HG02870 (cell line): ENCODE data around the gene SERPIND1.

Experiments used
- ATAC-seq: cut with Tn5 transposase; IDR thresholded peaks from one replicate; pipeline ENCODE4 v1.9.1; 2021; ENCODE audit warnings: mild to moderate bottlenecking, moderate library complexity; ENCODE audit not compliant: unreplicated experiment

The SERPIND1 gene

GRCh38 chr22:20788627-20789344, 14.9 kb downstream of the SERPIND1 start:
- ATAC-seq = no peak

DNA sequence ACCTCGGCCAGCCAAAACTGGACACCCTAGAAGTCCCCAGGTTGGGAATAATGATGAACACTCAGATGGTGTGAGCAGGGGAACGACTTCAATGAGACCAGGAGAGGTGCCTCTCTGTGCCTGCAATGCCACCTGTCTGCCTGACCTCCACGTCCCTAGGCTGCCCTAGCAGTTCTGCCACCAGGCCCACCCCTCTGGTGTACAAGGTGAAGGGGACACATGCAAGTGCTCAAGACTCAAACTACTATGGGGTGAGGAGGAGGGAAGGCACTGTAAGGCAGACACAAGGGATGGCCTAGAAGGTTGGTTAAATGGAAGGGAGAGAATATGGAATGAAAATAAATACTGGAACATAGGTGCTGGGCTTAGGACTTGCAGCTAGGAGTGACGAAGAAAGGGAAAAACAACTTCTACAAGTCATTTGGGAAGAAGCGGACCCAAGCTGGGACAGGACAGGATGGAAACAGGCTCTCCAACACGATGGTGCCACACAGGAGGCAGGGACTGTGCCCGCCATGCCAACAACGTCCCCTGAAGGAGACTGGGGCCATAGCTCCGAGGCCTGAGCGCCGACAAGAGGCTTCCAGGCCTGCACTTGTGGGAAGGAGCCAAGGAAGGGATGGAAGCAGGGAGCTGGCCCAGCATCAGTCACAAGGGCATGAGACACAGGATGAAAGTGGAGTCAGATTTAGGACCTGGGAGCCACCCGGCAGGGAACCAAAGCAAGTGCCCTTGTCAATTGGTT, 18.5 kb downstream of the SERPIND1 start:
- no peak for ATAC-seq

DNA sequence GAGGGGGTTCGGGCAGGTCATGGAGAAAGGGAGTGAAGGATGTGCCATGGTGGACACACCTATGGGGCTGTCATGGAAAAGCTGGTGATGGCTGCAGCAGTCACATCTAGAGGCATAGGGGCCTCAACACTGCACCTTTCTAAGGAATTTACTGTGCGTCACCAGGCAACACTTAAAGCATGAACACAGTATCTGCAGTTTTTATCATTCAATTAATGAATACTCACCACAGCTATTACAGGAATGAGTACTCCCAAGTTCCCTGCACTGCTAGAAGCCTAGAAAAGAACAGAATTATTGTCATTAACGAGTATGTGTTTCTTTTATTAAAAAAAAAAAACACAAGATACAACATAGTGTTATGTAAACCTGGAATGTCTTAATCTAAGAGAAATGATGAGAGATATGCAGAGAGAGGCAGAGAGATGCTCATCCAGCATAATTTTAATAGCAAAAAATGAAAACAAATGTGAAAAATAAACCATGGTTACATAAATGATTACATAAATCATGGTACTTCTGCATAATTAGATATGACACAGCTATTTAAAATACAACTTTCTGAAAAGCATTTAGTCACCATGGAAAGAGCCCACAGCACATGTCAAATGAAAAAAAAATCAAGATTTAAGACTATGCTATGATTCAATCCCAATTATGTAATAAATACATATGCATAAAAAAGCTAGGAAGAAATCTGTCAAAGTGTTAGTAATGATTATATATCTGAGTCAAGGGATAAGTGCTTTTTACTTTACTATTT, 19.2 kb downstream of the SERPIND1 start:
- ATAC-seq = no peak

GRCh38 chr22:20793748-20794649, 20.1 kb downstream of the SERPIND1 start:
- no peak for ATAC-seq

DNA sequence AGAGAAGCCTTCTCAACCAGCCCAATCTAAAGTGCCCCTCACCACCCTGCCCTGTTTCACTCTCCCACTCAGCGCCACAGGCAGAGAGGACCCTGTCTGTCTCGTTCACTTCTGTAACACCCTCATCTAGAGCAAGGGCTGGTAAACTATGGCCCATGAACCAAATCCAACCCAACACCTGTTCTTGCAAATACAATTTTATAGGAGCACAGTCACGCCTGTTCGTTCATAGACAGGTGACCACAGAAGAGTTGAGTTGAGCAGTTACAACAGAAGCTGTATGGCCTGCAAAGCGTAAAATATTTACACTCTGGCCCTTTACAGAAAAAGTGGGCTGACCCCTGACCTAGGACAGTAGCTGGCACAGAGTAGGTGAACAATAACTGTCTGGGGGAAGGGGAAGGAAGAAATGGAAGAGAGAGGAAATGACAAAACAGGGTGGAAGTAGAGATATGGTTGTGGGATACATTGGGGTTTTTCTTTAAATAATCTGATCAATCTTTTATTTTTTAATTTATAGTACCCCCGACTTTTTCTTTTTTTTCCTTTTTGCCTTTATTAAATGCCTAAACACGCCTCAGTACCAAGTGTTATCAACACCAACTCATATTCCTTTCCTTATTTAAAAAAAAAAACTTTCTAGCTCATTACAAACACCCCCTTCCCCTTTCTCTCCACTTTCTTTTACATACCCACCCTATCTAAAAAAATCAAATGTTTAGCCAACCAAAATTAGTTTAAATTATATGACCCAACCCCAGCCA, 20.9 kb downstream of the SERPIND1 start:
- ATAC-seq = no peak

DNA sequence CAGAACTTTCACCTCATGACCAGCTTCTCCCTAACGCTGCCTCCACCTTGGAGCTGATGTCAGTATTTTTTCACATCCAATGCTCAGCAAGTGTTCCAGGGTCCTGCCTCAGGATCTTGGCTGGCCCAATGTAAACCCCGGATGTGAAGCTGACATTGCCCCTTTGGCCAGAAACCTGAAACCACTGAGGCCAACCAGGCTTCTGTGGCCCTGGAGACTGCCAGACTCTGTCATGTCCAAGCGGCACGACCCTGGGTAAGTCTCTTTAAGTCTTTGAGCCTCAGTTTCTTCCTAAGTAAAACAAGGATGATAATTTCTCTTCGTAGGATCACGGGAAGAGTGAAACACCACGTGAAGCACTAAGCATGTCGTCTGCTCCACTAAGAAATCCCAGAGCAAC, 22.8 kb downstream of the SERPIND1 start:
- no peak for ATAC-seq

- ATAC-seq = no peak
Observed at GRCh38 chr22:20798218-20798617, 24.3 kb downstream of the SERPIND1 start.

DNA sequence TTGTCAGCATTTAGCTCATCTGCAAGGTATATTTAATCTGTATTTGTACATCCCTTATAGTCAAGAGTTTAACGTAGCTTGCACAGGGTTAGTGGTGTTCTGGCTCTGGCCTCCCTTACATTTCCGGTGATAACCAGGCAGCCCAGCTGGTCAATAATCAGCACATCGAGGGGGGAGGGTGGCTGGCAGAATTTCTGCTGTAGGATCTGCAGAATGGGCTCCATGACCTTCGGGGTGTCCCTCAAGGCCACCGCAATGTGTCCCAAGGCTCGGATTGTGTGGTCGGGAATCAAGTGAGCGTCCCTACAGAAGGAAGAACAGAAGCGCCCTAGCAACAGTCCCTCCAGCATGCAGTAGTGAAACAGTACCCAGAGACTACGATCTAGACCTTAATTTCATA, 25.1 kb downstream of the SERPIND1 start:
- ATAC-seq = no peak

DNA sequence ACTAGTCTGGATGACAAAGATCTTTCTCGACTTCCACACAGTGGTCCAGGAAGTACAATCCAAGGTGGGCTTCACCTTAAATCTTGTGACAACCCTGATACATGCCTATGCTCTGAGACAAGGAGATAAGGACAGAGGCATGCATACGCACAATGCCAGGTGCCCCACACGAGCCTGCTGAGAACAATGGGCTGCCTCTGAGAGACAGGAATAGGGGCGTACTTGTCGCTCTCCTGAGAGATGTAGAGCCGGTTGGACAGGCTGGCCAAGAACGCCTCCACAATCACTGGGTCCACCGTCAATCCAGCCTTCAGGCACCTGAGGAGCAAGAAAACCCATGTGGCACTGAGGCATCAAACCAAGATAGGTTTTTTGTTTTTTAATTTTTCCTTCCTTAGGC, 25.5 kb downstream of the SERPIND1 start:
- no peak for ATAC-seq

GRCh38 chr22:20802452-20802851, 28.5 kb downstream of the SERPIND1 start:
- ATAC-seq = no peak

DNA sequence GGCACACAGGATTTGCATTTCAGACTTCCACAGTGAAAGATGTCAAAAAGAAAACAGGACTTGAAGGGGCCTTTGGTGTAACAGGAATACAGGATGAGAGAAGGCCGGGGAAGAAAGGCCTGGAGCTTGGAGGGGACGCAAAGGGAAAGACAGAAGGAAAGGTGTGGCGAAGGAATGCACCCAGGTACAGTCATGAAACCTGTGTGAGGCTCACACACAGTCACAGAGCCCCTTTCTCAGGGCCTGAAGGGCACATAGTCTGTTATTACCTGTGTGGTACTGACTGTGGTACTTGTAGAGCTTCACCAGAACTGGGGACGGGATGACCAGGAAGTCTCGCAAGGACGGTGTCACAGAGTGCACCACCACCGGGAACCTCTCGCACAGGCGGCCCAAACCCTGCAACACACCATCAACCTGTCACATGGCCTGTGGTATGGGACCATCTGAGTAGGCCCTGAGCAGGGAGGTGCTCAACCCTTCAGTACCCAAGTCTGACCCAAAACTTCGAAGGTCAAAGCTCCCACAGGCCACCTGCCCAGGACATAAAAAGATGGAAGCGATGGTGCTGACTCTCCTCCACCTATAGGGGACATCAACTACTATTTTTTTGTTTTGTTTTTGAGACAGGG, 29.1 kb downstream of the SERPIND1 start:
- no peak for ATAC-seq

DNA sequence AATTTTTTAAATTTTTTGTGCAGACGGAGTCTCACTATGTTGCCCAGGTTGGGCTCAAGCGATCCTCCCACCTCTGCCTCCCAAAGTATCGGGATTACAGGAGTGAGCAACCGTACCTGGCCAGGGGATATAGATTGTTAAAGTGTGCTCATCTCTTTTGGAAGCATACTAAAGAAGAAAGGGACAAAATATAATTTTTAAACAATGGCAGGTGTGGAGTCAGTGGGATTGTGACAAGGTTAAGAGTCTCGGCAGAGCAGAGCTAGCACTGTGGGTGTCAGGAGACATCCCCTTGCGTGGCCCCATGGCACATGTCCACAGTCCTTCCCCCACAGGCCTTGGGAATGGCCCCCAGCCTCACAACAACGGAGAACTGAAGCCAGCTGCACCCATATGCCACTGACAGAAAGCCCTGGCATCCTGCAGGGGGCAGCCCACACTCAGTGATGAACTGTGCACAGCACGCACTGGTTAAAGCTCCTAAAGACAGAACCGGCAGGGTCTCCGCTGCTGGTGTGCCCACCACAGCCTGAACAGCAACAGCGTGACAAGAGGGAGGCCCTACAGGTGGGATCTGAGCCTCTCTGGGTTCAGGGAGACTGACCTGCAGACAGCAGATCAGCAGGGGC, 29.9 kb downstream of the SERPIND1 start:
- ATAC-seq = no peak

DNA sequence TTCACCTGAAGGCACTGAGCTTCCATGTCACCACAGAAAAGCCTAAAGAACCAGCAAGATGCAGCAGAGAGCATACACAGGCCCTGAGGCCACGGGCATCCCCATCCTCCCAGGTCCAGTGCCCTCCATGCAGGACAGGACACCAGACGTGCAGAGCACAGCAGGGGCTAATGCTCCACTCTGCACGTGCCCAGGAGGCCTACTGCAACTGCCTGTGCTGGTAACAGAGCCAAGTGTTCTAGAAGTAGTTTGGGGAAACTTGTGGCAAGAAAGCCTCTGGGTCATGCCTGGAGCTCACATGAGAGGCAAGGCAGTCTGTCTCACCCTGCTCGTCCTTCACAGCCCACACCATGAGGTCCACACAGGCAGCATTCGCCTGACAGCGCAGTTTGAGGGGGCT, 30.7 kb downstream of the SERPIND1 start:
- no peak for ATAC-seq

DNA sequence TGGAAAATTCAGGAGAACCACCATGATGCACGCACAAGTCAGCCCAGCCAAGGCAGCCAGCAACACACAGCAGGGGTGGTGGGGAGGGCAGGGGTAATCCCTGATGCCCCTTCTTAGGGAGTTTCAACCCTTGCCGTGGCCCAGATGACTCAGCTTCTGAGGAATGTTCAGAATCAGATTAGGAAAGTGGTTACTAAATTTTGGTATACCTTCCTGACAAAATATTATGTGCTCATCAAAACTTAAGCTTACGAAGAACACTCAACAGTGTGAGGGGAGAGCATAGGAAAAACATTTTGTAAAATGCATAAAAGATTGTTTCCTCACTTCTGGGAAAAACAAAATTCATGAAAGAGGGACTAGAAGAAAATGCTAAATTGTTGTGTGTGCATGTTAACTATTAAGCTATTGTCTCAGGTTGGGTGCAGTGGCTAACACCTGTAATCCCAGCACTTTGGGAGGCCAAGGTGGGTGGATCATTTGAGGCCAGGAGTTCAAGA, 32.1 kb downstream of the SERPIND1 start:
- ATAC-seq = no peak

GRCh38 chr22:20807315-20807752, 33.4 kb downstream of the SERPIND1 start:
- no peak for ATAC-seq

DNA sequence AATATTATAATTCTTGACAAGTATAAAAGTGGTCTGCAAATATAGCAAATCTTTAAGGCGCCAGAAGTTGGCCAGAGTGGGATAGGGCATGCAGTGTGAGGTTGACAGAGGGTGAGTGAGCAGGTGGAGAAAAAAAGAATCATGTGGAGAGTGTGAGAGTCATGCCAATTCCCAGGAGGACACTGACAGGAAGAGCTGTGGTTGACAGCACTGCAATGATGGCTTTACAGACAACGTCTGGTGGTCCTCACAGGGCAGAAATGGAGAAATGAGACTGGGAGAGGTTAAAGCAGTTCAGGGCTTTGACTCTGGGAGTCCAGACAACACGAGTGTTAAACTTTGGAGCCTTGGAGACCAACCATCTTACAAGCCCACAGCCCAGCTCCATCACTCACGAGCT, 34.9 kb downstream of the SERPIND1 start:
- ATAC-seq = no peak

- no peak for ATAC-seq
Observed at GRCh38 chr22:20809538-20810185, 35.7 kb downstream of the SERPIND1 start.

GRCh38 chr22:20810645-20811044, 36.7 kb downstream of the SERPIND1 start:
- no peak for ATAC-seq
